GM04504 (cell line): Measurements from ENCODE around the gene GLDC.
"Not testable (repeated sequence)": the region's sequence is repeated elsewhere in the genome, so short reads cannot be mapped to it uniquely, and the experiment has no call there.

Experiments
- DNase-seq: peaks from one replicate; pipeline ENCODE4 v3.0.0-alpha.2; 2012; ENCODE audit warnings: low read depth

Gene GLDC

GRCh38 chr9:6645355-6646292, at the start of gene GLDC:
TSS of gene GLDC (minus strand) at chr9:6645729. CDS start at chr9:6645499, 230 bp downstream.
- no peak for DNase-seq

GRCh38 chr9:6692881-6693361, 47.4 kb upstream of the GLDC start:
- DNase-seq: no peak

GRCh38 chr9:6692433-6692832, 46.9 kb upstream of the GLDC start:
- DNase-seq: no peak

GRCh38 chr9:6690675-6691070, 45.1 kb upstream of the GLDC start:
- not testable (repeated sequence) for DNase-seq

GRCh38 chr9:6689893-6690674, 44.6 kb upstream of the GLDC start:
- no peak for DNase-seq

- DNase-seq: no peak
These were observed 41.7 kb upstream of the GLDC start for GRCh38 chr9:6687180-6687579.

- DNase-seq: peak; percentile 1
These were observed 40.9 kb upstream of the GLDC start for GRCh38 chr9:6686396-6686795.

- DNase-seq: peak; percentile 1
These were observed 36.5 kb upstream of the GLDC start for GRCh38 chr9:6681957-6682501.

GRCh38 chr9:6681147-6681956, 35.8 kb upstream of the GLDC start:
- peak; percentile 92 for DNase-seq

GRCh38 chr9:6680797-6681146, 35.2 kb upstream of the GLDC start:
- no peak for DNase-seq

GRCh38 chr9:6677803-6678202, 32.3 kb upstream of the GLDC start:
- no peak for DNase-seq

GRCh38 chr9:6676254-6676921, 30.9 kb upstream of the GLDC start:
- no peak for DNase-seq

- no peak for DNase-seq
These were observed 29.7 kb upstream of the GLDC start for GRCh38 chr9:6675268-6675667.

GRCh38 chr9:6673326-6674025, 27.9 kb upstream of the GLDC start:
- no peak for DNase-seq

- no peak for DNase-seq
These were observed 26.6 kb upstream of the GLDC start for GRCh38 chr9:6672118-6672517.

GRCh38 chr9:6671416-6671815, 25.9 kb upstream of the GLDC start:
- DNase-seq: no peak

- no peak for DNase-seq
These were observed 24.4 kb upstream of the GLDC start for GRCh38 chr9:6669881-6670280.

GRCh38 chr9:6667633-6668280, 22.2 kb upstream of the GLDC start:
- peak; percentile 4 for DNase-seq

- DNase-seq: no peak
These were observed 21.6 kb upstream of the GLDC start for GRCh38 chr9:6667080-6667479.

- no peak for DNase-seq
These were observed 20.1 kb upstream of the GLDC start for GRCh38 chr9:6665628-6666027.
